ENCODE data around the gene TAS2R8.

DNA sequence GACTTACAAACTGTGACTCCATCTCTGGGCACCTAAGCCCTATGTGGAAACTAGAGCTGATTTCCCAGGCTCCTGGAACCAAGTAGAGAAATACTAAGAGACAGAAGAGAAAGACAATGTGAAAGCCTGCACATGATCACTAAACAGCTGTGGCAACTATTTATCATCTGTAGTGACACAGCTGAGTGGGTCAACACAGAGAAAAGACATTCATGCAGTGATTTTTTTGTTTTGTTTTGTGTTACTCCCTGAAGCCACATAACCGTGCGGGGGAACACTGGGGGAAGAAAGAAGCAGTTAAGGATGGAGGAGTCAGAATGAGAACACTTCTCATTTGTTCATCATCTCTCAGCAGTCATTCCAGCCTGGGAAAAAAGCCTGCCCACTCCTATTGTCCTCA, 40.7 kb upstream of the TAS2R8 start:
- TF ChIP-seq, protein P1, sequence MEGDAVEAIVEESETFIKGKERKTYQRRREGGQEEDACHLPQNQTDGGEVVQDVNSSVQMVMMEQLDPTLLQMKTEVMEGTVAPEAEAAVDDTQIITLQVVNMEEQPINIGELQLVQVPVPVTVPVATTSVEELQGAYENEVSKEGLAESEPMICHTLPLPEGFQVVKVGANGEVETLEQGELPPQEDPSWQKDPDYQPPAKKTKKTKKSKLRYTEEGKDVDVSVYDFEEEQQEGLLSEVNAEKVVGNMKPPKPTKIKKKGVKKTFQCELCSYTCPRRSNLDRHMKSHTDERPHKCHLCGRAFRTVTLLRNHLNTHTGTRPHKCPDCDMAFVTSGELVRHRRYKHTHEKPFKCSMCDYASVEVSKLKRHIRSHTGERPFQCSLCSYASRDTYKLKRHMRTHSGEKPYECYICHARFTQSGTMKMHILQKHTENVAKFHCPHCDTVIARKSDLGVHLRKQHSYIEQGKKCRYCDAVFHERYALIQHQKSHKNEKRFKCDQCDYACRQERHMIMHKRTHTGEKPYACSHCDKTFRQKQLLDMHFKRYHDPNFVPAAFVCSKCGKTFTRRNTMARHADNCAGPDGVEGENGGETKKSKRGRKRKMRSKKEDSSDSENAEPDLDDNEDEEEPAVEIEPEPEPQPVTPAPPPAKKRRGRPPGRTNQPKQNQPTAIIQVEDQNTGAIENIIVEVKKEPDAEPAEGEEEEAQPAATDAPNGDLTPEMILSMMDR (IDR thresholded peaks at IDR 0.05; ENCODE audit: control extremely low read depth in 1 of 3, insufficient read depth in 1 of 3, low read depth in 1 of 3, low read length in 3 of 3), result no peak
- TF ChIP-seq EP300 (IDR thresholded peaks at IDR 0.05; ENCODE audit: borderline replicate concordance in 1 of 2, low read depth in 2 of 2, low read length in 2 of 2) (no peak), RAD21 (IDR thresholded peaks at IDR 0.05 in 1 of 2, conservative IDR thresholded peaks at IDR 0.05 in 1 of 2; ENCODE audit: low read depth in 2 of 2, low read length in 2 of 2) (no peak), YY1 (IDR thresholded peaks at IDR 0.05; ENCODE audit: low read depth, low read length) (no peak), EZH2 (IDR thresholded peaks at IDR 0.05; ENCODE audit: low read depth, low read length, severe bottlenecking) (no peak), SIRT6 (IDR thresholded peaks at IDR 0.05; ENCODE audit: low read length) (no peak), TBP (IDR thresholded peaks at IDR 0.05; ENCODE audit: low read depth, low read length) (no peak), POLR2A (IDR thresholded peaks at IDR 0.05; ENCODE audit: control extremely low read depth in 1 of 2, low read depth in 2 of 2, low read length in 2 of 2) (no peak), POLR2AphosphoS5 (IDR thresholded peaks at IDR 0.05; ENCODE audit: low read depth, low read length) (no peak), HDAC2 (IDR thresholded peaks at IDR 0.05; ENCODE audit: borderline replicate concordance in 1 of 2, low read depth in 2 of 2, low read length in 2 of 2) (no peak), RFX5 (IDR thresholded peaks at IDR 0.05; ENCODE audit: borderline replicate concordance, low read depth, low read length) (no peak), GABPA (IDR thresholded peaks at IDR 0.05; ENCODE audit: borderline replicate concordance, insufficient read depth, low read length) (no peak)
- TF ChIP-seq, protein P2, sequence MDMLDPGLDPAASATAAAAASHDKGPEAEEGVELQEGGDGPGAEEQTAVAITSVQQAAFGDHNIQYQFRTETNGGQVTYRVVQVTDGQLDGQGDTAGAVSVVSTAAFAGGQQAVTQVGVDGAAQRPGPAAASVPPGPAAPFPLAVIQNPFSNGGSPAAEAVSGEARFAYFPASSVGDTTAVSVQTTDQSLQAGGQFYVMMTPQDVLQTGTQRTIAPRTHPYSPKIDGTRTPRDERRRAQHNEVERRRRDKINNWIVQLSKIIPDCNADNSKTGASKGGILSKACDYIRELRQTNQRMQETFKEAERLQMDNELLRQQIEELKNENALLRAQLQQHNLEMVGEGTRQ (IDR thresholded peaks at IDR 0.05; ENCODE audit: low read length), result no peak

Data from H1 (cell line).